Neural cell (in vitro differentiated cells): ENCODE data around the gene TBL1X.

ENCODE experiments used
- EZH2 ChIP-seq: fragments of 200-600, 300-800 bp; shearing (Covaris generic), sonication (generic); IDR thresholded peaks from 2 replicates; pipeline ENCODE4 v1.6.1; 2014; ENCODE audit warnings: antibody characterized with exemption, low read length, borderline replicate concordance, mild to moderate bottlenecking; ENCODE audit not compliant: insufficient read depth, poor library complexity, severe bottlenecking
- POLR2AphosphoS5 ChIP-seq: IDR thresholded peaks from 2 replicates; pipeline ENCODE4 v1.6.1; 2012
- TAF1 ChIP-seq: IDR thresholded peaks from 2 replicates; pipeline ENCODE4 v1.6.1; 2012; ENCODE audit warnings: low read depth
- TF ChIP-seq, protein P1 (sequence below): fragments of 450-650 bp; IDR thresholded peaks from 2 replicates; pipeline ENCODE4 v1.5.1; 2014; ENCODE audit warnings: antibody characterized with exemption, mild to moderate bottlenecking, moderate library complexity; ENCODE audit not compliant: poor library complexity, severe bottlenecking

DNA sequence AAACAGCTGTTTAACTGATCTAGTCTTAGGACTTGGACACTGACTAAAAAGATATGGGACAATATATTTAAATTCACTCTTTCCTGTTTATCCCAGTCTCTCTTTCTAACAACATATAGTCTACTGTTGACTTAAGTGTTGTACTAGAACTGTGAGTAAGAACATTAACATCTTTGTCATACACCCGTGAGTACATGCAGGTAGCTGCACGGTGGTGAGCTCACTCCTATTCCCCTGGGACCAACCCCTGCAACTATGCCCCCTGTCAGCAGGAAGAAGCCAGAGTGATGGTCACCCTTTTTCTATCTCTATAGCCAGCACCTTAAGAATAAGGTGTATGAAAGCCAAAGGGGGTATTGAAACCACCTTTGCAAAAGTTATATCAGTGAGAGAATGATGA is 17.6 kb downstream of the TBL1X start:
- TF ChIP-seq TAF1 (no peak), EZH2 (no peak), POLR2AphosphoS5 (no peak)
- TF ChIP-seq, protein P1, sequence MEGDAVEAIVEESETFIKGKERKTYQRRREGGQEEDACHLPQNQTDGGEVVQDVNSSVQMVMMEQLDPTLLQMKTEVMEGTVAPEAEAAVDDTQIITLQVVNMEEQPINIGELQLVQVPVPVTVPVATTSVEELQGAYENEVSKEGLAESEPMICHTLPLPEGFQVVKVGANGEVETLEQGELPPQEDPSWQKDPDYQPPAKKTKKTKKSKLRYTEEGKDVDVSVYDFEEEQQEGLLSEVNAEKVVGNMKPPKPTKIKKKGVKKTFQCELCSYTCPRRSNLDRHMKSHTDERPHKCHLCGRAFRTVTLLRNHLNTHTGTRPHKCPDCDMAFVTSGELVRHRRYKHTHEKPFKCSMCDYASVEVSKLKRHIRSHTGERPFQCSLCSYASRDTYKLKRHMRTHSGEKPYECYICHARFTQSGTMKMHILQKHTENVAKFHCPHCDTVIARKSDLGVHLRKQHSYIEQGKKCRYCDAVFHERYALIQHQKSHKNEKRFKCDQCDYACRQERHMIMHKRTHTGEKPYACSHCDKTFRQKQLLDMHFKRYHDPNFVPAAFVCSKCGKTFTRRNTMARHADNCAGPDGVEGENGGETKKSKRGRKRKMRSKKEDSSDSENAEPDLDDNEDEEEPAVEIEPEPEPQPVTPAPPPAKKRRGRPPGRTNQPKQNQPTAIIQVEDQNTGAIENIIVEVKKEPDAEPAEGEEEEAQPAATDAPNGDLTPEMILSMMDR: no peak
